D721Med (cell line): Measurements from ENCODE around the gene SLC24A4.

ENCODE experiments used
- DNase-seq: peaks from one replicate; pipeline ENCODE4 v3.0.0; 2011; ENCODE audit warnings: low spot score; ENCODE audit not compliant: insufficient read length
- FAIRE-seq: peaks from 2 replicates; lab custom pipeline; 2011; peaks lifted over from hg19 to GRCh38; lab: Jason Lieb, UNC
- TF ChIP-seq, protein P1 (sequence below): IDR thresholded peaks from 2 replicates; pipeline ENCODE4 v1.5.1; 2012; ENCODE audit warnings: mild to moderate bottlenecking, control low read depth; ENCODE audit not compliant: insufficient read depth; ENCODE audit errors: missing control alignments

SLC24A4 gene

DNA sequence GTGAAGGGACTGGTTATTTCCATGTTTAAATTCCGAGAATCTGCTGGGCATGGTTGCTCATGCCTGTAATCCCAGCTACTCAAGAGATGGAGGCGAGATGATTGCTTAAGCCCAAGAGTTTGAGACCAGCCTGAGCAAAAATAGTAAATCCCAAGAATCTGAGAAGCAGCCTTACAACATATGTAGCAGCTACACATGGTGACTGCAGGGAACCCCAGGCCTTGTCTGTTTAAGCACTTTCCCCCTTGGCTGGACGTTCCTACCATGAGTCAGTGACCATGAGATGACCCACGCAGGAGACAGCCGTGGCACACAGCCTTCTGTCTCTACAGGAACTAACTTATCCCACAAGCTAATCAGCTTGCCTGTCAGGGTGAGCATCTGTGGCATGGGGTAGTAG is 5.5 kb upstream of the SLC24A4 start:
- DNase-seq (no peak), FAIRE-seq (no peak)
- TF ChIP-seq, protein P1, sequence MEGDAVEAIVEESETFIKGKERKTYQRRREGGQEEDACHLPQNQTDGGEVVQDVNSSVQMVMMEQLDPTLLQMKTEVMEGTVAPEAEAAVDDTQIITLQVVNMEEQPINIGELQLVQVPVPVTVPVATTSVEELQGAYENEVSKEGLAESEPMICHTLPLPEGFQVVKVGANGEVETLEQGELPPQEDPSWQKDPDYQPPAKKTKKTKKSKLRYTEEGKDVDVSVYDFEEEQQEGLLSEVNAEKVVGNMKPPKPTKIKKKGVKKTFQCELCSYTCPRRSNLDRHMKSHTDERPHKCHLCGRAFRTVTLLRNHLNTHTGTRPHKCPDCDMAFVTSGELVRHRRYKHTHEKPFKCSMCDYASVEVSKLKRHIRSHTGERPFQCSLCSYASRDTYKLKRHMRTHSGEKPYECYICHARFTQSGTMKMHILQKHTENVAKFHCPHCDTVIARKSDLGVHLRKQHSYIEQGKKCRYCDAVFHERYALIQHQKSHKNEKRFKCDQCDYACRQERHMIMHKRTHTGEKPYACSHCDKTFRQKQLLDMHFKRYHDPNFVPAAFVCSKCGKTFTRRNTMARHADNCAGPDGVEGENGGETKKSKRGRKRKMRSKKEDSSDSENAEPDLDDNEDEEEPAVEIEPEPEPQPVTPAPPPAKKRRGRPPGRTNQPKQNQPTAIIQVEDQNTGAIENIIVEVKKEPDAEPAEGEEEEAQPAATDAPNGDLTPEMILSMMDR, result no peak

DNA sequence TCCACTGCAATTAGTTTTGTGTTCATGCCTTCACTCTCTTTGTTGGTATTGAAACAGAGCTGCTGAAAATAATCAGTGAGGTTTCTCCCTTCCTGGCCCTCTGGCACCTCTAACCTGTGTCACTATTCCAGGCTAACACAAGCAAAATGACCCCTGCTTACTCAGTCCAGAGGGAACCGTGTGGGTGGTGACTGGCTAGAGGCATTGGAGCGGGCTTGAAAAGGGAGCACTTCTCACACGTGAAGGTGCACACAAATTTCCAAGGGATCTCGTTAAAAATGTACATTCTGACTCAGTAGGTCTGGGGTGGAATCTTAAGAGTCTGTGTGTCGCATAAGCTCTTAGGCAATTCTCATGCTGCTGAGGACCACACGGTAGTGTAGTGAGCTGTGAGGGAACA is 1.3 kb upstream of the SLC24A4 start:
- TF ChIP-seq, protein P1, result no peak
- FAIRE-seq, result no peak
- DNase-seq, result no peak

DNA sequence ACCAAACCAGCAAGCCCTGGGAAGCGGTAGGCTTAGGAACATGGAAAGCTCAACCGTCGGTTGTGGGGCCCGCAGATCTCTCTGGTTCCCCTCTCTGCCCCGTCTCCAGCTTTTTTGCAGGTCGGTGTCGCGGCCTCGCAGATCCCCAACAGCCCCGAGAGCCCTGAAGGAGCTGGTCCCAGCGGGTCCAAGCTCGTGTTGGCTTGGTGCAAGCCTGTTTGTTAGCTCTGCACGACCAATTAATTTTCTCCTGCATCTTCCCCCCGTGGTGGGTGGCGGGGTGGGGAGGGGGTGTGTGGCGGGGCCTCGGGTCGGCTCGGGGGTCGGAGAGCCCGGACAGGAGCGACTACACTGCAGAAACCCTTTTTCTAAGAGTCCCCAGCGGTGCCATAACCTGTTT is 449 bp upstream of the SLC24A4 start:
- no peak for FAIRE-seq
- TF ChIP-seq, protein P1, result no peak
- no peak for DNase-seq

DNA sequence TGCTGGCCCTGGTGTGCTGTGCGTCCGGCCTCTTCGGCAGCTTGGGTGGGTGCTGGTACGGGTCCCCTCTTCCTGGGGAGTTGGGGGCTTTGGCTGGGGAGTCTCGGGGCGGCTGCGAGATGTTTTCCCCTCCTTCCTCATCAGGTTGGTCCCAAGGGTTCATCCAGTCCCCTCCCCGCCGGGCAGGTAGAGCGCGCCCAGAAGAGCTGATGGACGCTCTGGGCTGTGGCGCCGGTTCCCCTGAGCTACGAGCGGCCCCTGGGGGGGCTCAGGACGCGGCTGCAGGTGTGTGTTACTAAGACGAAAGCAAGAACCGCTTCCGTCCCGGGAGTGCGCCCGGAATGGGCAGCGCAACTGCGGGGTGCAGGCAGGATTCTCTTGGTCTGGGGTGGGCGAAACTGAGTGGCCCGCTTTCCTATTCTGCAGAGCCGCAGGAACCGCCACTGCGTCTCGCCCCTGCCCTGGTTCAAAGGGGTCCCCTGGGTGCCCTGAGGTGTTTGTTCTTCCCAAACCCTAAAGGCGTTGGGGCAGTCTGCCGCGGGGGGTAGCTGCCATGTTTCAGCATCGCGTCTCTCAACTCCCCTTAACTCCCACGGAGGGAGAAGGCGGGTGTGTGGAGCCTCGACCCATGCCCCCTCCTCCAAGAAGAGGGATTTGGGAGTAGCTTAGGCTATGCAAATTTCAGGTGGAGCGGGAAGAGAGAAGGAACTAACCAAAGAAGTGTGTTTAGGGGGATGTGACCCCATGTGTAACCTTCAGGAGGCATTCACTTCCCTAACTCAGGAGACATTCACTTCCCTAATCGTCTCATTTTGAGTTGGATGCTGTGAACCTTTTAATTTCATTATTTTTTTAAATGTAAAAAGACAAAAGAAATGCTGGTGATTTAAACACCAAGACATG is 1.2 kb downstream of the SLC24A4 start:
- no peak for DNase-seq
- TF ChIP-seq, protein P1, result no peak
- no peak for FAIRE-seq

DNA sequence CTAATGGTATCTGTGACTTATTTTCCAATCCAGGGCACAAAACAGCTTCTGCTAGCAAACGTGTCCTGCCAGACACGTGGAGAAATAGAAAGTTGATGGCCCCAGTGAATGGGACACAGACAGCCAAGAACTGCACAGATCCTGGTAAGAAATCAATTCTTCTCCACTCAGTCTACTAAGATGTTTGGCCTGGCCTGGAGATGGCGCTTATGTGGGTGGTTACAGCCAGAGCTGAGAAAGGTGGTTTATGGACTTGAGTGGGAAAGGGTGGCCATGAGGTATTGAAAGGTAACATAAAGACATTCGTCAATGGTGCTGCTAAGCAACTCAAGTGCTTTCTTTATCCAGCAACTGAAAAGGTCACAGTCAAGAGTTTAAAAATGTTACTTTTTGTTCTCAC is 2.9 kb downstream of the SLC24A4 start:
- no peak for DNase-seq
- FAIRE-seq, result no peak
- TF ChIP-seq, protein P1, result no peak

DNA sequence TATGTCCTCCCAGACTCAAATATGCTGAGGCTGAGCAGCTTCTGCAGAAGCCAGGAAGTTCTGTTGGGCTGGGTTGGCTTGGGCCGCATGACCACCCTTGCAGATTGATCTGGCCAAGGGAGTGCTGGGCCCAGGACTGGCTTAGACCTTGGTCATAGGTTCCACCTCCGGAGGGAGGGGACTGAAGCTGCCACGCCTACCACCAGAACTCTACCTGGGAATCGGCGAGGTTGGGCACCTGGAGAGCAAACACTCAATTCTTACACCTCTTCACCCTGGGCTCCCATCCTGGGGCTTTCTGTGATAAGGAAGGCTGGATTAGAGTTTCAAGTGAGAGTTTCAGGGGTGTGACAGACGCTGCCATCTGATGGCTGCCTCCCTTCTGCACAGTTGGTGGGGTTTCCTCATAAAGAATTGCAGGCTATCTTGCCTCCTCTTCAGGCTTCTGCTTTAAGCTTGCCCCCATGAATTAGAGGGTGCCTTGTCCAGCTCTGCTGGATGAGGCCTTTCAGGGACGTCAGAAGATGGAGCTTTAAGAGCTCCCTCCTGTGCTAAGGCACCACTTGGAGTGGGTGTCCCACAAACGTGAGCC is 5.8 kb downstream of the SLC24A4 start:
- no peak for FAIRE-seq
- TF ChIP-seq, protein P1, result no peak
- no peak for DNase-seq

DNA sequence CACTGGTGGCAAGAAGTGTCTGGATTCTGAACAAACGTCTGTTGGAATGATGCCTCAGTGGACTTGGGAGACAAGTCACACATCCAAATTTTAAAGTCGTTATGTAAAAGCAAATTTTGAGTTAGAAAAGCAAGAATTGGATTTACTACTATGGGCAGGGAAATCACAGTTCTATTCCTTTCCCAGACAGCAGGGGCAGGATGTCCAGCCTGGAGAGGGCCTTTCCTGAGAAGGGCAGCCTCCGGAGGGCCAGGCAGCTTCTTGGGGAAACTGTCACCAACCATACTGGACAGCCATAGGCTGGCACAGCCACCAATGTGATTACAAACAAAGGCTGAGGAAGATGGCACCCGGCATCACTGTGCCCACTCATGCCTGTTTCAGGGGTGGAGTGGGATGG is 11.1 kb downstream of the SLC24A4 start:
- TF ChIP-seq, protein P1, result no peak
- no peak for FAIRE-seq
- no peak for DNase-seq
